ENCODE results near the gene COMT.

- TF ChIP-seq CTCF (IDR thresholded peaks at IDR 0.05): no peak
- no peak for TF ChIP-seq EZH2phosphoT487 (IDR thresholded peaks at IDR 0.05)
- no peak for TF ChIP-seq EZH2 (IDR thresholded peaks at IDR 0.05)
Measured at GRCh38 chr22:19976671-19977070, 35.1 kb downstream of the COMT start.
